B cell (primary cell): ENCODE results near the gene ZNF79. TPM values are rescaled to one million over a fixed set of nuclear protein-coding genes. Genes with fewer than 3 reads are reported as not detected.

Experiments
- ATAC-seq: fragments of 200-7000 bp; cut with Tn5 transposase; one replicate; pipeline ENCODE4 v1.10.0; 2021; ENCODE audit warnings: low read depth, mild to moderate bottlenecking, moderate number of reproducible peaks, moderate library complexity
- CTCF ChIA-PET: fragments of 350-600 bp; sonication (Branson Sonifier 250); formaldehyde crosslinking; loops from one replicate; lab custom pipeline; 2021; ENCODE audit warnings: antibody characterized with exemption, inconsistent platforms; lab: Charles Lee
- POLR2A ChIA-PET: fragments of 350-600 bp; sonication (Branson Sonifier 250); formaldehyde crosslinking; loops from one replicate; lab custom pipeline; 2021; ENCODE audit warnings: antibody characterized with exemption; lab: Charles Lee
- DNase-seq: peaks from one replicate; pipeline ENCODE4 v3.0.0; 2013
- H2AFZ ChIP-seq: 2 replicates; pipeline ENCODE4 v1.6.1; 2012; ENCODE audit warnings: mild to moderate bottlenecking, low read depth, low read length; ENCODE audit not compliant: insufficient read depth, poor library complexity, severe bottlenecking
- H3K27ac ChIP-seq, 2 donors: 1 replicate in 1 of 2; 2 replicates in 1 of 2; pipeline ENCODE4 v1.5.1; 2012 to 2013; ENCODE audit warnings: low read length in 2 of 2, mild to moderate bottlenecking in 2 of 2, moderate library complexity in 1 of 2
- H3K27me3 ChIP-seq, 4 experiments: fragments of 200-600 bp in 1 of 4; sonication (generic) in 1 of 4; replicated peaks in 1 of 4; 1 replicate in 2 of 4; 2 replicates in 2 of 4; pipeline versions ENCODE4 v1.6.1 to v1.7.0; 2013 to 2016; ENCODE audit warnings: low read length in 3 of 4, mild to moderate bottlenecking in 2 of 4, mixed read lengths in 1 of 4, moderate library complexity in 1 of 4; ENCODE audit not compliant: insufficient read depth in 4 of 4, control insufficient read depth in 3 of 4; ENCODE audit errors: control extremely low read depth in 1 of 4
- H3K36me3 ChIP-seq, 2 experiments: replicated peaks in 1 of 2; 1 replicate in 1 of 2; 2 replicates in 1 of 2; pipeline versions ENCODE4 v1.6.1 to v1.7.1; 2013; ENCODE audit warnings: low read length in 1 of 2; ENCODE audit not compliant: insufficient read depth in 2 of 2, control insufficient read depth in 1 of 2; ENCODE audit errors: control extremely low read depth in 1 of 2, extremely low read depth in 1 of 2
- H3K4me1 ChIP-seq, 2 donors: fragments of 200-600 bp in 1 of 2; sonication (generic) in 1 of 2; 1 replicate in 1 of 2; 2 replicates in 1 of 2; pipeline versions ENCODE4 v1.5.1 to v1.6.1; 2013 to 2017; ENCODE audit warnings: low read length in 2 of 2; ENCODE audit not compliant: control insufficient read depth in 2 of 2, insufficient read depth in 2 of 2
- H3K4me2 ChIP-seq: replicated peaks from 2 replicates; pipeline ENCODE3; 2012; ENCODE audit warnings: mild to moderate bottlenecking, low read depth, low read length; ENCODE audit not compliant: poor library complexity, severe bottlenecking
- H3K4me3 ChIP-seq, 5 experiments: fragments of 200-600 bp in 1 of 5; sonication (generic) in 1 of 5; 1 replicate in 3 of 5; 2 replicates in 2 of 5; pipeline versions ENCODE4 v1.5.1 to v1.7.0; 2011 to 2016; ENCODE audit warnings: low read length in 4 of 5, mild to moderate bottlenecking in 4 of 5, low read depth in 2 of 5, control low read depth in 1 of 5, moderate library complexity in 1 of 5; ENCODE audit not compliant: insufficient read depth in 1 of 5; ENCODE audit errors: control extremely low read depth in 1 of 5, extremely low read depth in 1 of 5
- H3K79me2 ChIP-seq: fragments of 200-600 bp; sonication (generic); one replicate; pipeline ENCODE4 v1.6.0; 2016; ENCODE audit warnings: low read length; ENCODE audit not compliant: control insufficient read depth, insufficient read depth
- H3K9ac ChIP-seq: fragments of 200-600 bp; sonication (generic); 2 replicates; pipeline ENCODE4 v1.6.1; 2017; ENCODE audit warnings: mild to moderate bottlenecking, low read length, moderate library complexity
- H3K9me3 ChIP-seq, 3 donors: one replicate each; pipeline versions ENCODE4 v1.6.1 to v1.7.1; 2013; ENCODE audit warnings: low read length in 2 of 3; ENCODE audit not compliant: control insufficient read depth in 2 of 3, insufficient read depth in 1 of 3; ENCODE audit errors: control extremely low read depth in 1 of 3
- H4K20me1 ChIP-seq: 2 replicates; pipeline ENCODE4 v1.6.0; 2012; ENCODE audit warnings: mild to moderate bottlenecking, low read length; ENCODE audit not compliant: insufficient read depth, control insufficient read depth, poor library complexity, severe bottlenecking
- H3K27ac Mint-ChIP-seq: one replicate; pipeline ENCODE4 v1.8.0; 2021; ENCODE audit warnings: mixed read lengths
- H3K27me3 Mint-ChIP-seq: one replicate; pipeline ENCODE4 v1.8.0; 2021; ENCODE audit warnings: mixed read lengths
- H3K4me1 Mint-ChIP-seq: one replicate; pipeline ENCODE4 v1.8.0; 2021; ENCODE audit warnings: mixed read lengths
- H3K4me3 Mint-ChIP-seq: one replicate; pipeline ENCODE4 v1.8.0; 2021; ENCODE audit warnings: mixed read lengths
- H3K9me3 Mint-ChIP-seq: one replicate; pipeline ENCODE4 v1.8.0; 2022; ENCODE audit warnings: mixed read lengths; ENCODE audit not compliant: insufficient read depth
- EZH2 ChIP-seq: IDR thresholded peaks from 2 replicates; pipeline ENCODE4 v1.6.1; 2012; ENCODE audit warnings: borderline replicate concordance, low read depth, mild to moderate bottlenecking, moderate library complexity, low read length; ENCODE audit not compliant: insufficient read depth, poor library complexity, severe bottlenecking
- WGBS: methylation state at CpG from one replicate; pipeline ENCODE4 v1.1.5; 2013; ENCODE audit warnings: missing lambda C conversion rate; ENCODE audit not compliant: insufficient coverage; 5-methylcytosine and 5-hydroxymethylcytosine counted together
- intact Hi-C: fragments of 100-400 bp; cut with micrococcal nuclease; formaldehyde crosslinking; loops from one replicate; pipeline ENCODE4 v1.10.0; 2022
- polyA plus RNA-seq: library from polyadenylated mRNA; depleted of rRNA; stranded (reverse); fragments of >200 nt; gene quantifications from 2 replicates; pipeline ENCODE4 v1.2.3, GENCODE V29; 2012
- total RNA-seq, 2 donors: library from RNA; stranded (reverse); fragments of 120-200 nt in 1 of 2; gene quantifications; 1 replicate in 1 of 2; 2 replicates in 1 of 2; pipeline versions ENCODE4 v1.2.3 to v1.2.4, GENCODE V29; 2013 to 2022
- TF ChIP-seq, protein P1 (sequence below): fragments of 200-600 bp; IDR thresholded peaks from one replicate; pipeline ENCODE4 v1.8.0; 2022; ENCODE audit warnings: antibody characterized with exemption, mild to moderate bottlenecking

The ZNF79 gene
- total and polyA plus RNA-seq, 2 donors (not counting 1 experiment from before 2014, with no cell fraction given) = 4.8 to 16.1 TPM

DNA sequence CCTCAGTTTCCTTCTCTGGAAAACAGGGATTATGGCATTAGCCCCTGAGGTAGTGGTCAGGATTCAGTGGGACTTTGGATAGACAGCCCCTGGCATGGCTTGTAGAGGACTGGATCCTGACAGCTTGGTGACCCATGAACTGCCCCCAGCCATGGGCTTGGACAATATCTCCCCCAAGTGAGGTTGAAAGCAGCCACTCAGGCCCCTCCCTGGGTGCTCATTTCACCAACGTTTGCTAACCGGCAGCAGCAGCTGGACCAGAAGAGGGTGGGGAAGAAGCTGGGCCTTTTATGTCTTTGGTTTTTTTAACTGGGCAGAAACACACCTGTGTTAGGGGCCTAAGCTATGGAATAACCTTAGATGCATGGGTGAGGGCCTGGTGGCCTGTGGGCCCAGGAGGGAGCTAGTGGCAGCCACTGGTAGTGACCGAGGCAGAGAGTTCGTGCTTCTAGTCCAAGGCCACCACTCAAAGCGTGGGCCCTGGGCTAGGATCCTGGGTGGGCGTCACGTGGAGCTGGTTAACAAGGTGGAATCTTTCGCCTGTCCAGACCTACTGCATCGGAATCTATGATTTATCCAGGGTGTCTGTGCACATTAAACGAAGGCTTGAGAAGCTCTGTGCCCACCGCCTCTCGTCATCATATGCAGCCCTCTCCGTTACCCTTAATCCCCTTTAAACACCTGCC lies 25.3 kb upstream of the ZNF79 start:
- ChIA-PET POLR2A (interaction anchor here (0.6 to 1.7 kb wide), 2 partner anchors 52 to 118 kb away, joined by 4 to 6 read pairs; partner anchors contain the start of genes LRSAM1 and RPL12), CTCF (interaction anchor here (0.8 to 1.0 kb wide), 4 partner anchors 16 to 336 kb away, joined by 3 to 6 read pairs (median 4); partner anchors contain the start of gene TOR2A)
- Histone ChIP-seq H2AFZ (no peak overlapping the region), H3K4me1 (peaks cover 4 to 16% of the 10 kb centered on the region in 2 donors), H3K27me3 (peaks cover 0 to 7% (median 2%) of the 10 kb centered on the region in 4 experiments), H3K79me2 (peaks cover 8% of the 10 kb centered on the region), H3K4me3 (no peak overlapping the region), H3K27ac (no peak overlapping the region), H3K36me3 (peaks cover 0 to 1% of the 10 kb centered on the region in 2 experiments), H3K9me3 (no peaks in the 10 kb centered on the region), H3K4me2 (peak overlapping the region; percentile 98), H3K9ac (no peak overlapping the region), H4K20me1 (no peaks in the 10 kb centered on the region)
- peak overlapping the region; percentile 85 for H3K4me3 Mint-ChIP-seq
- no peak for ATAC-seq
- H3K9me3 Mint-ChIP-seq = no peaks in the 10 kb centered on the region
- 96% methylated on average over 13 of the region's 13 CpGs for WGBS
- TF ChIP-seq, protein P1, sequence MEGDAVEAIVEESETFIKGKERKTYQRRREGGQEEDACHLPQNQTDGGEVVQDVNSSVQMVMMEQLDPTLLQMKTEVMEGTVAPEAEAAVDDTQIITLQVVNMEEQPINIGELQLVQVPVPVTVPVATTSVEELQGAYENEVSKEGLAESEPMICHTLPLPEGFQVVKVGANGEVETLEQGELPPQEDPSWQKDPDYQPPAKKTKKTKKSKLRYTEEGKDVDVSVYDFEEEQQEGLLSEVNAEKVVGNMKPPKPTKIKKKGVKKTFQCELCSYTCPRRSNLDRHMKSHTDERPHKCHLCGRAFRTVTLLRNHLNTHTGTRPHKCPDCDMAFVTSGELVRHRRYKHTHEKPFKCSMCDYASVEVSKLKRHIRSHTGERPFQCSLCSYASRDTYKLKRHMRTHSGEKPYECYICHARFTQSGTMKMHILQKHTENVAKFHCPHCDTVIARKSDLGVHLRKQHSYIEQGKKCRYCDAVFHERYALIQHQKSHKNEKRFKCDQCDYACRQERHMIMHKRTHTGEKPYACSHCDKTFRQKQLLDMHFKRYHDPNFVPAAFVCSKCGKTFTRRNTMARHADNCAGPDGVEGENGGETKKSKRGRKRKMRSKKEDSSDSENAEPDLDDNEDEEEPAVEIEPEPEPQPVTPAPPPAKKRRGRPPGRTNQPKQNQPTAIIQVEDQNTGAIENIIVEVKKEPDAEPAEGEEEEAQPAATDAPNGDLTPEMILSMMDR = no peak
- no peak for TF ChIP-seq EZH2
- intact Hi-C loops = loop anchor here (1.0 to 5.0 kb wide), 2 partner anchors 185 to 318 kb away; partner anchors contain the start of genes PTRH1 and TTC16
- no peak overlapping the region for H3K27ac Mint-ChIP-seq
- H3K27me3 Mint-ChIP-seq = no peaks in the 10 kb centered on the region
- no peak for DNase-seq
- H3K4me1 Mint-ChIP-seq = peaks cover 14% of the 10 kb centered on the region
